ENCODE measurements around the gene CTIF. TPM values are rescaled to one million over a fixed set of nuclear protein-coding genes. Genes with fewer than 3 reads are reported as not detected.

CTIF gene
- total RNA-seq, 2 experiments from 2014 or later, result 0.06 to 0.38 TPM

GRCh38 chr18:48575301-48575657, 36.4 kb downstream of the CTIF start:
- CTCF ChIA-PET (ENCODE audit: unreplicated experiment), result no interaction called here
- no TSS peak for BruUV-seq (replicated peaks)
- no peak for TF ChIP-seq EZH2phosphoT487 (IDR thresholded peaks at IDR 0.05; ENCODE audit: borderline replicate concordance, low read depth, low read length)
- TF ChIP-seq CTCF (conservative IDR thresholded peaks at IDR 0.05; ENCODE audit: low read length), result no peak
- Histone ChIP-seq H3K79me2 (ENCODE audit: insufficient read depth, low read depth, low read length) (no peaks in the 10 kb centered on the region), H3K27ac (ENCODE audit: low read depth, low read length, poor library complexity, severe bottlenecking) (no peak overlapping the region), H3K9me3 (ENCODE audit: low read length) (no peaks in the 10 kb centered on the region), H3K36me3 (ENCODE audit: insufficient read depth, low read length) (no peaks in the 10 kb centered on the region), H3K4me1 (ENCODE audit: insufficient read depth, low read length, poor library complexity, severe bottlenecking) (no peaks in the 10 kb centered on the region), H3K4me3 (ENCODE audit: low read depth, low read length, poor library complexity, severe bottlenecking) (no peak overlapping the region), H3K4me2 (ENCODE audit: low read length) (no peak overlapping the region), H4K20me1 (ENCODE audit: insufficient read depth, low read length) (no peaks in the 10 kb centered on the region), H3K9me2 (ENCODE audit: insufficient read depth, low read length) (no peaks in the 10 kb centered on the region), H2AFZ (ENCODE audit: low read length) (no peak overlapping the region)
- POLR2A ChIA-PET, result no interaction called here
- no peak for DNase-seq (ENCODE audit: low spot score)
- intact Hi-C loops (cut with micrococcal nuclease; ENCODE audit: unreplicated experiment), result no loop called here

GRCh38 chr18:48575658-48576456, 37.0 kb downstream of the CTIF start:
- Histone ChIP-seq H4K20me1 (ENCODE audit: insufficient read depth, low read length) (no peaks in the 10 kb centered on the region), H3K4me2 (ENCODE audit: low read length) (no peak overlapping the region), H3K9me2 (ENCODE audit: insufficient read depth, low read length) (no peaks in the 10 kb centered on the region), H3K9me3 (ENCODE audit: low read length) (no peaks in the 10 kb centered on the region), H3K36me3 (ENCODE audit: insufficient read depth, low read length) (no peaks in the 10 kb centered on the region), H3K79me2 (ENCODE audit: insufficient read depth, low read depth, low read length) (no peaks in the 10 kb centered on the region), H3K4me1 (ENCODE audit: insufficient read depth, low read length, poor library complexity, severe bottlenecking) (no peaks in the 10 kb centered on the region), H3K4me3 (ENCODE audit: low read depth, low read length, poor library complexity, severe bottlenecking) (no peak overlapping the region), H3K27ac (ENCODE audit: low read depth, low read length, poor library complexity, severe bottlenecking) (no peak overlapping the region), H2AFZ (ENCODE audit: low read length) (no peak overlapping the region)
- DNase-seq (ENCODE audit: low spot score), result no peak
- TF ChIP-seq EZH2phosphoT487 (IDR thresholded peaks at IDR 0.05; ENCODE audit: borderline replicate concordance, low read depth, low read length) (no peak), CTCF (conservative IDR thresholded peaks at IDR 0.05; ENCODE audit: low read length) (no peak)
- intact Hi-C loops (cut with micrococcal nuclease; ENCODE audit: unreplicated experiment), result no loop called here
- no TSS peak for BruUV-seq (replicated peaks)
- POLR2A ChIA-PET, result no interaction called here
- CTCF ChIA-PET (ENCODE audit: unreplicated experiment), result no interaction called here

DNA sequence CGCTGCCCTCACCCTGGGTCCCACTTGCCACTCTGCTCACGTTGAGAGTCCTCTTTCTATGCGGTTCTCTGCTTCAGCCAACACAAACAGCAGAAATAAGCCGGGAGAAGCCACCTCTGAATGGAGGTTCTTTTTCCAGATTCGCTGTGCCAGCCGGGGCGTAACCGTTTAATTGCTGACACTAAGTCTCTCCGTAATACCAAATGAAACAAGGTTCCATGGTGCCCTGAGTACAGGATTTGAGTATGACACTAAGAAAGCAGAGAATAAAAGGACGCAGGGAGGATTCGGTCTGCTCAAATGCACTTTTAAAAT, 37.6 kb downstream of the CTIF start:
- no peak overlapping the region for H2AFZ ChIP-seq (ENCODE audit: low read length)
- H3K4me1 ChIP-seq (ENCODE audit: insufficient read depth, low read length, poor library complexity, severe bottlenecking), result no peaks in the 10 kb centered on the region
- H3K79me2 ChIP-seq (ENCODE audit: insufficient read depth, low read depth, low read length), result no peaks in the 10 kb centered on the region
- intact Hi-C loops (cut with micrococcal nuclease; ENCODE audit: unreplicated experiment), result no loop called here
- TF ChIP-seq EZH2phosphoT487 (IDR thresholded peaks at IDR 0.05; ENCODE audit: borderline replicate concordance, low read depth, low read length), result no peak
- no peak for TF ChIP-seq CTCF (conservative IDR thresholded peaks at IDR 0.05; ENCODE audit: low read length)
- H3K9me2 ChIP-seq (ENCODE audit: insufficient read depth, low read length), result no peaks in the 10 kb centered on the region
- no peaks in the 10 kb centered on the region for H4K20me1 ChIP-seq (ENCODE audit: insufficient read depth, low read length)
- H3K4me3 ChIP-seq (ENCODE audit: low read depth, low read length, poor library complexity, severe bottlenecking), result no peak overlapping the region
- POLR2A ChIA-PET, result no interaction called here
- no peaks in the 10 kb centered on the region for H3K36me3 ChIP-seq (ENCODE audit: insufficient read depth, low read length)
- CTCF ChIA-PET (ENCODE audit: unreplicated experiment), result no interaction called here
- no peak for DNase-seq (ENCODE audit: low spot score)
- no TSS peak for BruUV-seq (replicated peaks)
- no peak overlapping the region for H3K27ac ChIP-seq (ENCODE audit: low read depth, low read length, poor library complexity, severe bottlenecking)
- H3K4me2 ChIP-seq (ENCODE audit: low read length), result no peak overlapping the region
- H3K9me3 ChIP-seq (ENCODE audit: low read length), result no peaks in the 10 kb centered on the region

Measured in OCI-LY7 (cell line).